ENCODE measurements around the gene SFTPB.

GRCh38 chr2:85642725-85643124, 25.3 kb downstream of the SFTPB start:
- no peak for TF ChIP-seq CTCF (conservative IDR thresholded peaks at IDR 0.05)
- TF ChIP-seq EZH2 (IDR thresholded peaks at IDR 0.05; ENCODE audit: low read depth), result no peak

All from PC-9 (cell line).